Right lobe of liver (tissue), 6 donors: Measurements from ENCODE around the gene CAPN10. TPM values are rescaled to one million over a fixed set of nuclear protein-coding genes. Genes with fewer than 3 reads are reported as not detected.
A peak's percentile ranks its signal among the peaks of the same experiment; 100 is the strongest.

ENCODE experiments used
- ATAC-seq, 4 donors: fragments of 200-7000 bp; cut with Tn5 transposase; one replicate each; pipeline ENCODE4 v1.9.1; 2020; ENCODE audit warnings: mild to moderate bottlenecking in 4 of 4, moderate library complexity in 4 of 4
- DNase-seq, 3 donors: peaks; one replicate each; pipeline ENCODE4 v3.0.0-alpha.2; 2020
- H3K27ac ChIP-seq, 3 donors: fragments of 200-600 bp; one replicate each; pipeline ENCODE4 v1.8.0; 2022
- H3K27me3 ChIP-seq, 2 donors: fragments of 200-600 bp; one replicate each; pipeline ENCODE4 v1.8.0; 2022
- H3K36me3 ChIP-seq, 4 donors: fragments of 200-600 bp; sonication (generic) in 1 of 4; one replicate each; pipeline versions ENCODE4 v1.5.1 to v1.8.0; 2017 to 2022; ENCODE audit warnings: control low read depth in 1 of 4
- H3K4me1 ChIP-seq, 4 donors: fragments of 200-600 bp; sonication (generic) in 1 of 4; one replicate each; pipeline versions ENCODE4 v1.5.1 to v1.8.0; 2017 to 2022; ENCODE audit warnings: control low read depth in 1 of 4
- H3K4me3 ChIP-seq, 3 donors: fragments of 200-600 bp; one replicate each; pipeline ENCODE4 v1.8.0; 2022
- H3K9me3 ChIP-seq, 4 donors: fragments of 200-600 bp; sonication (generic) in 1 of 4; one replicate each; pipeline versions ENCODE4 v1.5.1 to v1.8.0; 2017 to 2022; ENCODE audit warnings: control low read depth in 1 of 4
- CTCF ChIP-seq, 4 donors: fragments of 200-600 bp in 3 of 4; fragments of 450-650 bp in 1 of 4; IDR thresholded peaks; one replicate each; pipeline versions ENCODE4 v1.5.1 to v1.8.0; 2016 to 2022; ENCODE audit warnings: antibody characterized with exemption in 4 of 4, mild to moderate bottlenecking in 2 of 4
- POLR2A ChIP-seq: fragments of 450-650 bp; IDR thresholded peaks from one replicate; pipeline ENCODE4 v1.6.1; 2017; ENCODE audit warnings: antibody characterized with exemption, mild to moderate bottlenecking
- WGBS: methylation state at CpG from one replicate; pipeline ENCODE4 v1.1.6; 2018; ENCODE audit warnings: low coverage, low lambda C conversion rate; ENCODE audit not compliant: insufficient coverage; ENCODE audit errors: missing lambda C conversion rate; 5-methylcytosine and 5-hydroxymethylcytosine counted together
- intact Hi-C, 2 donors: fragments of 100-400 bp; cut with DNase I; formaldehyde crosslinking; loops; one replicate each; pipeline versions ENCODE4 v1.11.2 to v1.14.1; 2022
- total RNA-seq, 6 experiments: library from RNA; depleted of rRNA in 2 of 6; stranded (reverse); fragments of >200 nt in 2 of 6; fragmentation: NEBNext Ultra II Directional in 3 of 6; extraction: Animal tissue kit (Norgen Biotek cat#: 25700) in 3 of 6; gene quantifications; one replicate each; pipeline versions ENCODE4 v1.1.0 to v1.2.4, GENCODE V29; 2016 to 2023
- donor health status: DM: no; HTN: yes; CAD: no.
- donor health status: DM: no; HTN: no; CAD: no.
- donor health status: DM: no; HTN: no; CAD: no.
- donor health status: DM: no; HTN: yes; CAD: no.
- donor health status: DM: no; HTN: yes; CAD: no.

CAPN10 gene
- total RNA-seq, 6 experiments from 2014 or later = 7.2 to 13.8 (median 9.1) TPM

- intact Hi-C loops = no loop called here
- DNase-seq (peak in 2 of 3 donors; percentile 35 to 46), ATAC-seq (no peak)
- Histone ChIP-seq H3K9me3 (no peaks in the 10 kb centered on the region), H3K27ac (no peak overlapping the region), H3K4me3 (no peak overlapping the region), H3K36me3 (no peaks in the 10 kb centered on the region), H3K27me3 (no peaks in the 10 kb centered on the region), H3K4me1 (no peaks in the 10 kb centered on the region)
- WGBS = no CpG with 5 or more reads among the region's 20 CpGs
- TF ChIP-seq POLR2A = no peak
- no peak for TF ChIP-seq CTCF (IDR thresholded peaks at IDR 0.05)
Measured at GRCh38 chr2:240628808-240629618, 42.5 kb downstream of the CAPN10 start.

- Histone ChIP-seq H3K4me3 (no peak overlapping the region), H3K36me3 (no peaks in the 10 kb centered on the region), H3K9me3 (no peaks in the 10 kb centered on the region), H3K27ac (no peak overlapping the region), H3K4me1 (no peaks in the 10 kb centered on the region), H3K27me3 (no peaks in the 10 kb centered on the region)
- DNase-seq (no peak), ATAC-seq (no peak)
- TF ChIP-seq POLR2A (no peak), CTCF (IDR thresholded peaks at IDR 0.05) (no peak)
- WGBS = 37% methylated on average over 2 of the region's 5 CpGs
- intact Hi-C loops = no loop called here
Measured at GRCh38 chr2:240629619-240629967, 43.1 kb downstream of the CAPN10 start.

- ATAC-seq (no peak), DNase-seq (peak in 2 of 3 donors; percentile 39 to 53)
- Histone ChIP-seq H3K36me3 (no peaks in the 10 kb centered on the region), H3K4me3 (no peak overlapping the region), H3K9me3 (no peaks in the 10 kb centered on the region), H3K4me1 (no peaks in the 10 kb centered on the region), H3K27me3 (no peaks in the 10 kb centered on the region), H3K27ac (no peak overlapping the region)
- TF ChIP-seq POLR2A (no peak), CTCF (IDR thresholded peaks at IDR 0.05) (no peak)
- intact Hi-C loops = no loop called here
- WGBS = 100% methylated on average over 1 of the region's 50 CpGs
Measured at GRCh38 chr2:240629968-240630770, 43.6 kb downstream of the CAPN10 start.

GRCh38 chr2:240630771-240631547 lies 44.4 kb downstream of the CAPN10 start:
- Histone ChIP-seq H3K27me3 (no peaks in the 10 kb centered on the region), H3K4me3 (no peak overlapping the region), H3K36me3 (no peaks in the 10 kb centered on the region), H3K27ac (no peak overlapping the region), H3K9me3 (no peaks in the 10 kb centered on the region), H3K4me1 (no peaks in the 10 kb centered on the region)
- TF ChIP-seq POLR2A (no peak), CTCF (IDR thresholded peaks at IDR 0.05) (no peak)
- 80% methylated on average over 2 of the region's 21 CpGs for WGBS
- intact Hi-C loops = no loop called here
- no peak for ATAC-seq
- DNase-seq = peak in 2 of 3 donors; percentile 40
